GM18505 (cell line): ENCODE data around the gene PIP4P1.

Experiments used
- ATAC-seq: cut with Tn5 transposase; IDR thresholded peaks from one replicate; pipeline ENCODE4 v1.9.1; 2021; ENCODE audit not compliant: unreplicated experiment
- POLR2A ChIP-seq: IDR thresholded peaks from 4 replicates; pipeline ENCODE4 v1.6.1; 2011; ENCODE audit warnings: borderline replicate concordance; ENCODE audit not compliant: insufficient read depth, insufficient read length; ENCODE audit errors: extremely low read depth

PIP4P1 gene

DNA sequence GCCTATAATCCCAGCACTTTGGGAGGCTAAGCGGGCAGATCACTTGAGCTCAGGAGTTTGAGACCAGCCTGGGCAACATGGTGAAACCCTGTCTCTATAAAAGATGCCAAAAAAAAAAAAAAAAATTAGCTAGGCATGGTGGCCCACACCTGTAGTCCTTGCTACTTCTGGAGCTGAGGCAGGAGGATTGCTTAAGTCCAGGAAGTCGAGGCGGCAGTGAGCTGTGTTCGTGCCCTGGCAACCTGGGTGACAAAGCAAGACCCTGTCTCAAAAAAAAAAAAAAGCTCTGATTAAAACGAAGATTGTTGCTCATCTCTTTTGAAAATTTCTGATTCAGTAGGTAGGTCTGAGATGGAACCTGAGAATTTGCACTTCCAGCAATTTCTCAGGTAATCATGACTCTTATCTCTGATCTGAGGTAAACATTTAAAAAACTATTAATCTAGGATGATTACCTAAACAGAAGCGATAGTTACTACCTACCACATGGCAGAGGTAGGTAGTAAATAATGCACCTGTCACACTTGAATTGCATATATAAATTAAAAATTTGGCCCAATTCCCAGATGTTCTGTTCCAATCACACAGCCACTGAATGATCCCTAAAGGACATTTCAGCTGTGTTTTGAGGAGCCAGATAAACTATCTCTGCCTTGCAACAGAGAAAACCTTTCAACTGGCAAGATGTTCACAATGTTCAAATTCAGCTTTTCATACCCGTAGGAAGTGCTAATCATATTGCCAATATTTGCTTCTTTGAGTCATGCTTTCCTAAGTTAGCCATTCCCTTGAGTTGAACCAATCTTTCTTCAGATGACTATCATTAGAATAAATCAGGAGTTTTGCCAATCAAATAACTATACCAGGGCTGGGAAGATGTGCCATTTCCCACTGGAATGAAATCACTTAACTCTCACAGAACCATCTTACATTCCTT lies 43.7 kb downstream of the PIP4P1 start:
- no peak for ATAC-seq
- TF ChIP-seq POLR2A: no peak

- peak; percentile 21 for TF ChIP-seq POLR2A
- no peak for ATAC-seq
Measured at GRCh38 chr14:20416223-20416622, 45.0 kb downstream of the PIP4P1 start.

DNA sequence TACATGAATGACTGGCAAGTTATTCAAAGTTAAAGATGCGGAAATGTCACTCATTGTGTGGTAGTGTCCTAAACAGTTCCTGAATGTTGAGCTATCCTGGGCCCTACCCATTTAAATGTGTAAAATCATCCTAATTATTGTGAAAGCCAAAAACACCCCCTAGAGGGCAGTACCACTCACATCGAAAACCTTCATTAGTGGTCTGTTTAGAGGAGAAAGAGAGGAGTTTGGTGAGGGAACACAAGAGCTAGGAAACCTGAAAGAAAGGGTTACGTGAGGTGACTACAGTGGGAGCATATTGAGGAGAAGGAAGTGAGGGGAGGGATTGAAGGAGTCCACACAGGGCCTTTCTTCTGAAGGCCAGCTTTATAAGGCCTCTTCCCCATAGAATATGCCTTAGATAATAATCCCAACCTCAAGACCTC lies 45.4 kb downstream of the PIP4P1 start:
- no peak for TF ChIP-seq POLR2A
- no peak for ATAC-seq

DNA sequence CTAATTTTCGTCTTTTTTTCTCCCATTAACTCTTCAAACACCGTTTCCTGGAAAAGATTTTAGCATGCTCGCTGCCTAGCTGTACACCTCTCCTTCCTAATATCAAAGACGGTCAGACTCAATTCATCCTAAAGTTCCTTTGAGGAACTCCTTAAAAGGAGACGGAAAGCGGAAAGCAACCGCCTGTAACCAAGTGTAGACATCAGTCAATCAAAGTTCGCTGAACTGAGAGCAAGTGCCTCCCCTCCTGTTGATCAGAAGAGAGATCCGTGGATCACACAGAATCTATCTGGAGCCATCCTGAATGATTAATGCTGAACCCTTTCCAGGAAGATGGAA lies 47.5 kb downstream of the PIP4P1 start:
- ATAC-seq: peak; percentile 37
- no peak for TF ChIP-seq POLR2A

DNA sequence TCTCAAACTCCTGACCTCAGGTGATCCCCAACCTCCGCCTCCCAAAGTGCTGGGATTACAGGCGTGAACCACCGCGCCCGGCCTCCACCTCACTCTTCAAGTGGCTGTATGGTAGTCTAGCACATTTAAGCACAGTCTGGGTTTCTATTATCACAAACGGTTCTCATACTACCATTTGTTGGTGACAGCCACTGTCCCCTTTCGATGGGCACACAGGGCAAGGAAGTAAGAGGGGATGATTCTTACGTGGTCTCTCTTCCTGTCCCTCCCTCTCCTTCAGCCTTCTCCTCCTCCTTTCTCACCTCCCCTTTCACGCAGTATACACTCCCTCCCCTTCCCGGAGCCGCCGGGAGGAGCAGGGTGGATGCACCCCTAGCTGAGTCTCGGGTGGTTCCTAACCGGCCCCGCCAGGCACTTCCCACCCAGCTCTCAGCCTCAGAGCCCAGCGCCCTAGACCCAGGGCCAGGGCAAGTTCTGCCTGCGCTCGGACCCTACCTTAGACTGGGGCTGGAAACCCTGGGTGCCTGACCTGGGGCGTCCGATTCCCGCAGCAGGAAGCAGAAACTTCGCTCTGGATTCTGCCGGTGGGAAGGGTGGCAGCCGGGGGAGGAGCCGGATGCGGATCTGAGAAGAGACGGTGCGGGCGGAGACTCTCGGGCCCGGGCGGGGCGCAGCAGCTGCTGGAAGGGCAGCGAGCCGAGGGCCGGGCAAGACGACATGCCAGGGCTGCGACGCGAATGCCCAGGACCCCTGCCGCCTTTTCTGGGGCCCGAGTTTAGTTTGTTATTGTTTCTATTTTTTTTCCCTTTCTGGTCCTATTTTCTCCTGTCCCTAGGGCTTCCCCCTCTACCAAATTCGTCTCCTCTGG lies 48.1 kb downstream of the PIP4P1 start, which contains the start of gene TEP1:
Gene TEP1, minus strand, starts transcription at position 626 of the 868 bp plus-strand sequence. CDS start 5,062 bp downstream, outside the sequence.
- TF ChIP-seq POLR2A: peak; percentile 77
- peak; percentile 75 for ATAC-seq

DNA sequence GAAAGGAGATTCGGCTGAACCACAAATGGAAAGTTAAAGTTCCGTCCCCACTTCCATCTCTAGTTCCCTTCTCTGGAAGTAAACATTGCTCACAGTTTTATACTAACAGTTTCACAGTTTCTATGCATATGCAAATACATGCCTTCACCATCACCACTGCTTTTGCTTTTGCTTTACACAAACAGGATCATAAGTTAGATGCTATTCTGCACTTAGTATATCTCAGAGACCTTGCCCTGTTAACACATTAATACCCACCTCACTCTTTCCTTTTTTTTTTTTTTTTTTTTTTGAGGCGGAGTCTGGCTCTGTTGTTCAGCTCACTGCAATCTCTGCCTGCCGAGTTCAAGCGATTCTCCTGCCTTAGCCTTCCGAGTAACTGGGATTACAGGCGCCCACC lies 48.8 kb downstream of the PIP4P1 start:
- peak; percentile 39 for ATAC-seq
- no peak for TF ChIP-seq POLR2A

DNA sequence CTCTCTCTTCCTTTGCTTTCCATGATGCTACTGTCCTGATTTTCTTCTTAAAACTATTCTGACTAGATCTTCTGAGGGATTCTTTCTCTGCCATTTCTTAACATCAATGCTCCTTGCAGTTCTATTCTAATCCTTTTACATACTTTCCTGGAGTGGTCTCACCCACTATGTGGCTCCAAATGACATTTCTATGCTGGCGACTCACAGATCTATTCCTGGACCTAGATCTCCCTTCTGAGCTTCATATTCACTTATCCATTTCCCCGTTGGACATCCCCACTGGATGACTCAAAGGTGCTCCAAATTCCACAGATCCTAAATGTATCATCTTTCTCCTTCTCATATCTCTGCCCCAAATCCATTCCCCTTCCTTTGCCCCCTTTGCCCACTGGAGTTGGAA lies 52.0 kb downstream of the PIP4P1 start:
- TF ChIP-seq POLR2A: no peak
- no peak for ATAC-seq
